Trophoblast cell (in vitro differentiated cells and primary cell): ENCODE data around the gene PRKX.
"Not testable (repeated sequence)": the region's sequence is repeated elsewhere in the genome, so short reads cannot be mapped to it uniquely, and the experiment has no call there.

ENCODE experiments used
- DNase-seq, 2 donors: peaks; one replicate each; pipeline ENCODE4 v3.0.0-alpha.2; 2016
- H2AFZ ChIP-seq: 2 replicates; pipeline ENCODE4 v1.6.1; 2013; ENCODE audit warnings: low read length, moderate library complexity, mild to moderate bottlenecking; ENCODE audit not compliant: insufficient read depth, poor library complexity
- H2AK5ac ChIP-seq: 2 replicates; pipeline ENCODE4 v1.6.1; 2013; ENCODE audit warnings: mild to moderate bottlenecking, low read length
- H2BK120ac ChIP-seq: 2 replicates; pipeline ENCODE4 v1.6.1; 2013; ENCODE audit warnings: low read length, mild to moderate bottlenecking, moderate library complexity; ENCODE audit not compliant: insufficient read depth, poor library complexity
- H2BK12ac ChIP-seq: 2 replicates; pipeline ENCODE4 v1.6.1; 2013; ENCODE audit warnings: mild to moderate bottlenecking, low read length, moderate library complexity
- H2BK5ac ChIP-seq: 2 replicates; pipeline ENCODE4 v1.6.1; 2013; ENCODE audit warnings: low read length, low read depth, moderate library complexity, mild to moderate bottlenecking; ENCODE audit not compliant: poor library complexity
- H3K14ac ChIP-seq: 2 replicates; pipeline ENCODE4 v1.6.1; 2013; ENCODE audit warnings: mild to moderate bottlenecking, low read length
- H3K18ac ChIP-seq: 2 replicates; pipeline ENCODE4 v1.6.1; 2013; ENCODE audit warnings: mild to moderate bottlenecking, low read length
- H3K23ac ChIP-seq: 2 replicates; pipeline ENCODE4 v1.6.1; 2013; ENCODE audit warnings: low read length
- H3K27ac ChIP-seq: 2 replicates; pipeline ENCODE4 v1.5.1; 2013; ENCODE audit warnings: low read depth, mild to moderate bottlenecking, inconsistent platforms, low read length, moderate library complexity
- H3K27me3 ChIP-seq: 2 replicates; pipeline ENCODE4 v1.6.1; 2013; ENCODE audit warnings: inconsistent platforms, mild to moderate bottlenecking, low read length, moderate library complexity; ENCODE audit not compliant: insufficient read depth
- H3K36me3 ChIP-seq, 2 experiments: 1 replicate in 1 of 2; 2 replicates in 1 of 2; pipeline ENCODE4 v1.6.1; 2013; ENCODE audit warnings: low read length in 2 of 2, mild to moderate bottlenecking in 2 of 2, moderate library complexity in 1 of 2; ENCODE audit not compliant: insufficient read depth in 2 of 2, control insufficient read depth in 1 of 2
- H3K4ac ChIP-seq: 2 replicates; pipeline ENCODE4 v1.6.1; 2013; ENCODE audit warnings: low read depth, mild to moderate bottlenecking, low read length, moderate library complexity
- H3K4me1 ChIP-seq, 2 experiments: 1 replicate in 1 of 2; 2 replicates in 1 of 2; pipeline ENCODE4 v1.6.1; 2013; ENCODE audit warnings: low read length in 2 of 2, mild to moderate bottlenecking in 2 of 2, moderate library complexity in 1 of 2; ENCODE audit not compliant: insufficient read depth in 2 of 2, control insufficient read depth in 1 of 2
- H3K4me2 ChIP-seq: 2 replicates; pipeline ENCODE4 v1.6.1; 2013; ENCODE audit warnings: inconsistent platforms, mild to moderate bottlenecking, low read length, moderate library complexity
- H3K4me3 ChIP-seq: 2 replicates; pipeline ENCODE4 v1.5.1; 2013; ENCODE audit warnings: mild to moderate bottlenecking, low read depth, low read length, inconsistent platforms
- H3K79me1 ChIP-seq: one replicate; pipeline ENCODE4 v1.6.1; 2013; ENCODE audit warnings: low read length
- H3K79me2 ChIP-seq: 2 replicates; pipeline ENCODE4 v1.6.1; 2013; ENCODE audit warnings: low read length, mild to moderate bottlenecking; ENCODE audit not compliant: control insufficient read depth, insufficient read depth, poor library complexity
- H3K9ac ChIP-seq: 2 replicates; pipeline ENCODE4 v1.6.1; 2013; ENCODE audit warnings: mild to moderate bottlenecking, low read length
- H3K9me3 ChIP-seq: 2 replicates; pipeline ENCODE4 v1.6.1; 2013; ENCODE audit warnings: low read depth, mild to moderate bottlenecking, control low read depth, inconsistent platforms, low read length; ENCODE audit not compliant: insufficient read depth
- H4K12ac ChIP-seq: 2 replicates; pipeline ENCODE4 v1.6.1; 2013; ENCODE audit warnings: low read depth, mild to moderate bottlenecking, low read length, moderate library complexity
- H4K8ac ChIP-seq: 2 replicates; pipeline ENCODE4 v1.6.1; 2013; ENCODE audit warnings: low read depth, mild to moderate bottlenecking, low read length, moderate library complexity
- H4K91ac ChIP-seq: one replicate; pipeline ENCODE4 v1.6.1; 2013; ENCODE audit warnings: low read depth, mild to moderate bottlenecking, low read length, moderate library complexity
- WGBS: extraction: QIAGEN DNeasy Blood & Tissue Kit; methylation state at CpG from one replicate; pipeline ENCODE4 v1.1.7; 2013; ENCODE audit warnings: missing lambda C conversion rate; ENCODE audit not compliant: insufficient read length, insufficient coverage; ENCODE audit errors: extremely low coverage; 5-methylcytosine and 5-hydroxymethylcytosine counted together

PRKX gene

DNA sequence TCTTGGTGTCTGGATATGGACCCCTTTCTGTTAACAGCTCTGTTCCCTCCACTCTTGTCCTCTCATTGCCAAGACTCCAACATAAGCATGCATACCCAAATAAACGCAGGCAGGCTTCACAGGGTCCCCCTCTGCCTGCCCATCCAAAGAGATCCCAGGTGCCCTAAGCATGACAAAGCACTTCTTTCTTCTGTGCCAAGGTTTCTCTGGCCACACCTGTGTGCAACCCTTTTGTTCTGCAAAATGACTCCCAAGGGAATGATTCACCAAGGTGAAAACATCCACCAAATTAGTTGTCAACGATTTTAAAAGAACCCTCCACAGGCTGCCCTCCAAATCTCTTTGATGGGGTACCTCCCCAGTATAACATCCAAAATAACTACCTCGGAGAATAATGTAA is 11.4 kb downstream of the PRKX start:
- not testable (repeated sequence) for H3K79me2 ChIP-seq, H3K4me2 ChIP-seq, H3K4ac ChIP-seq, H3K36me3 ChIP-seq, H3K9me3 ChIP-seq, H2AK5ac ChIP-seq, H4K12ac ChIP-seq, H3K79me1 ChIP-seq, H3K23ac ChIP-seq, H3K4me3 ChIP-seq, H4K91ac ChIP-seq, H2BK5ac ChIP-seq, H3K4me1 ChIP-seq, H2BK12ac ChIP-seq, H2AFZ ChIP-seq, DNase-seq, H3K18ac ChIP-seq, H3K9ac ChIP-seq, H3K27me3 ChIP-seq, H3K27ac ChIP-seq, H2BK120ac ChIP-seq, H4K8ac ChIP-seq, H3K14ac ChIP-seq
- no CpG with 5 or more reads among the region's 3 CpGs for WGBS

DNA sequence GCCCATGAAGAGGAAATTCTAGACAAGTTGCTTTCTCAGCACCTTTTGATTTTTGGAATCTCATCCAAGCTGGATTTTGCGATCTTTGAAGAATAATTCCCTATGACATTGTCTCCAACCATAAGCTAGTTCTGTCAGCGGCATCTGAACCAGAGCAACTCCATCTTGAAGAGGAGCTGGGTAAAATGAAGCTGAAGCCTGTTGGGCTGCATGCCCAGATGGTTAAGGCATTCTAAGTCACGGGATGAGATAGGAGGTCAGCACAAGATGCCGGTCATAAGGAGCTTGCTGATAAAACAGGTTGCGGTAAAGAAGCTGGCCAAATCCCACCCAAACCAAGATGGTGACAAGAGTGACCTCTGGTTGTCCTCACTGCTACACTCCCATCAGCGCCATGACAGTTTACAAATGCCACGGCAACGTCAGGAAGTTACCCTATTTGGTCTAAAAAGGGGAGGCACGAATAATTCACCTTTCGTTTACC is 12.0 kb downstream of the PRKX start:
- H3K36me3 ChIP-seq, H4K12ac ChIP-seq, H4K91ac ChIP-seq, H3K23ac ChIP-seq, H2AFZ ChIP-seq, H3K9me3 ChIP-seq, H3K9ac ChIP-seq, H3K4me3 ChIP-seq, H3K4me1 ChIP-seq, H3K4me2 ChIP-seq, H3K79me1 ChIP-seq, H3K18ac ChIP-seq, H4K8ac ChIP-seq, H3K79me2 ChIP-seq, H2BK5ac ChIP-seq, H2BK120ac ChIP-seq, H2AK5ac ChIP-seq, DNase-seq, H3K14ac ChIP-seq, H3K27ac ChIP-seq, H3K4ac ChIP-seq, H2BK12ac ChIP-seq, H3K27me3 ChIP-seq: not testable (repeated sequence)
- no CpG with 5 or more reads among the region's 10 CpGs for WGBS

DNA sequence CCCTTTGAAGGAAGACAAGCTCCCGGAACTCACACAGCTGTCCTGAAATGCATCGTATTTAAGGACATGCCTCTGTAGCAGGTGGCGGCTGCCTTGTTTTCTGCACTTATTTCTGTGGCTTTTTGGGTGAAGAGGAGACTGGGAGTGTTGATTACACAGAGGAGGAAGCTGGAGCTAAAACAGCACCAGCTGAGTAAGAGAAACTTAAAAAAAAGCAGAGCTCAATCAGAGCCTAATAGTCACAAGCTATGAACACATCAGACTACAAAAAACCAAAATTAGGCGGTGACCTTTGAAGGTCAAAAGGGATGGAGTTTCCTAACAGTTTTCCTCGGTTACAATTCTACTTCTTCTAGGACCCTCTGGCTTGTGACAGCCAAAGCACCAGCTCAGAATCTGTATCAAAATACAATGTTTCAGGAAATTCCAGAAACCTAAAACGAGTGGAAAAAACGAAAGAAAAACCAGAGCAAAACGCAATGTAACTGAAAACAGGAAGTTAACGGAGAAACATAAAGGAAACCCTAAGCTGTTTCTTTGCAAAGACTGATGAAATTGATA is 13.5 kb downstream of the PRKX start:
- Histone ChIP-seq H3K36me3 (no peaks in the 10 kb centered on the region), H4K8ac (no peak overlapping the region), H3K9me3 (no peaks in the 10 kb centered on the region), H3K79me2 (no peaks in the 10 kb centered on the region), H2BK120ac (no peak overlapping the region), H3K14ac (no peak overlapping the region), H2AK5ac (no peak overlapping the region), H3K4ac (no peak overlapping the region), H2AFZ (no peak overlapping the region), H2BK12ac (no peak overlapping the region), H3K4me2 (no peak overlapping the region), H3K4me3 (no peak overlapping the region), H3K4me1 (no peaks in the 10 kb centered on the region), H3K27me3 (no peaks in the 10 kb centered on the region), H4K12ac (no peak overlapping the region), H3K9ac (no peak overlapping the region), H3K23ac (no peak overlapping the region), H3K27ac (no peak overlapping the region), H4K91ac (no peak overlapping the region), H3K79me1 (no peaks in the 10 kb centered on the region), H3K18ac (no peak overlapping the region), H2BK5ac (no peak overlapping the region)
- DNase-seq: peak in 1 of 2 donors; percentile 6
- WGBS: no CpG with 5 or more reads among the region's 9 CpGs

DNA sequence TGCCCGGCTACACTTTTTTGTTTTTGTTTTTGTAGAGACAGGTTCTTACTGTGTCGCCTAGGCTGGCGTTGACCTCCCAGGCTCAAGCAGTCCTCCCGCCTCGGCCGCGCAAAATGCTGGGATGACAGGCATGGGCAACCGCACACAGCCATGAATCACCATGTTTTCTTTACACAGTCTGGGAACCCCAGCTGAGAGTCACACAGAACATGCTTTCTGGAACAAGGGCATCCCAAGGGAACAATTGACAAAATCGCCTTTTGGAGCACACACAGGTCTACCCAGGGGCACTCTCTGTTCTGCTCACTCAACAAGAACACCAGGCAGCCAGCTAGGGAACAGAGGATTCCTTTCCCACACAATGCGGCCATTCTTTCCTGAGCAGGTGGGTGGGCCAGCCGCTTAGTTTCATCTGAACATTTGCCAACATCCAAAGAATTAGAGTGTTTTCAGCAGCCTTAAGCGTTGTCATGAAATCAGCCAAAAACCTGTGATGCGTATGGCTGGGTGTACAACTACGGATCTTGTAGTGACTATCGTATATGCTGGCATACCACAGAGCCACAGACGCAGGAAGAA is 15.7 kb downstream of the PRKX start:
- Histone ChIP-seq H3K9me3 (no peaks in the 10 kb centered on the region), H3K4me3 (no peak overlapping the region), H2BK120ac (no peak overlapping the region), H3K36me3 (no peaks in the 10 kb centered on the region), H2AFZ (no peak overlapping the region), H4K12ac (no peak overlapping the region), H2BK5ac (no peak overlapping the region), H3K18ac (no peak overlapping the region), H3K79me2 (no peaks in the 10 kb centered on the region), H3K79me1 (no peaks in the 10 kb centered on the region), H3K4me1 (no peaks in the 10 kb centered on the region), H2AK5ac (no peak overlapping the region), H3K4me2 (no peak overlapping the region), H3K27me3 (no peaks in the 10 kb centered on the region), H3K4ac (no peak overlapping the region), H3K27ac (no peak overlapping the region), H2BK12ac (no peak overlapping the region), H3K9ac (no peak overlapping the region), H4K91ac (no peak overlapping the region), H4K8ac (no peak overlapping the region), H3K23ac (no peak overlapping the region), H3K14ac (no peak overlapping the region)
- no peak for DNase-seq
- no CpG with 5 or more reads among the region's 16 CpGs for WGBS
